ENCODE results near the gene PEX26.

The PEX26 gene

DNA sequence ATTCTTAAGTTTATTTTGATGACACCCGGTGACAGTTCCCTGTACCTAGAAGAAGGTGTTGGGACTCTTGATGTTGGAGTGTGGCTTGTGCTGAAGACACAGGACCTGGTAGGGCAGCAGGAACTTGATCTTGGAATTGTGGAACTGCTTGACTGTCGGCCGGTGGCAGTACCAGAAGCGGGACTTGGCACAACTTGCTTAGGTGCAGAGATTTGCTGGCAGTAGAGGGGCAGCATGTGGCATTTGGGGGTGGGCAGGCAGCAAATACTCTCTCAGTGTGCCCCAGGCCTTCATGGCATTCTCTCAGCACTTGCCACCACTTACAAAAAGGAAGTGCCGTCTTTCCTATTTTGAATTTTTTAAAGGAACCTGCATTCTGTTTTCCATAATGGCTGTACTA lies 3.6 kb downstream of the PEX26 start:
- no peak for DNase-seq (ENCODE audit: low read depth)
- TF ChIP-seq, protein P1, sequence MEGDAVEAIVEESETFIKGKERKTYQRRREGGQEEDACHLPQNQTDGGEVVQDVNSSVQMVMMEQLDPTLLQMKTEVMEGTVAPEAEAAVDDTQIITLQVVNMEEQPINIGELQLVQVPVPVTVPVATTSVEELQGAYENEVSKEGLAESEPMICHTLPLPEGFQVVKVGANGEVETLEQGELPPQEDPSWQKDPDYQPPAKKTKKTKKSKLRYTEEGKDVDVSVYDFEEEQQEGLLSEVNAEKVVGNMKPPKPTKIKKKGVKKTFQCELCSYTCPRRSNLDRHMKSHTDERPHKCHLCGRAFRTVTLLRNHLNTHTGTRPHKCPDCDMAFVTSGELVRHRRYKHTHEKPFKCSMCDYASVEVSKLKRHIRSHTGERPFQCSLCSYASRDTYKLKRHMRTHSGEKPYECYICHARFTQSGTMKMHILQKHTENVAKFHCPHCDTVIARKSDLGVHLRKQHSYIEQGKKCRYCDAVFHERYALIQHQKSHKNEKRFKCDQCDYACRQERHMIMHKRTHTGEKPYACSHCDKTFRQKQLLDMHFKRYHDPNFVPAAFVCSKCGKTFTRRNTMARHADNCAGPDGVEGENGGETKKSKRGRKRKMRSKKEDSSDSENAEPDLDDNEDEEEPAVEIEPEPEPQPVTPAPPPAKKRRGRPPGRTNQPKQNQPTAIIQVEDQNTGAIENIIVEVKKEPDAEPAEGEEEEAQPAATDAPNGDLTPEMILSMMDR (conservative IDR thresholded peaks at IDR 0.05; ENCODE audit: low read length): no peak
- H3K4me3 ChIP-seq (ENCODE audit: low read length): no peak overlapping the region

DNA sequence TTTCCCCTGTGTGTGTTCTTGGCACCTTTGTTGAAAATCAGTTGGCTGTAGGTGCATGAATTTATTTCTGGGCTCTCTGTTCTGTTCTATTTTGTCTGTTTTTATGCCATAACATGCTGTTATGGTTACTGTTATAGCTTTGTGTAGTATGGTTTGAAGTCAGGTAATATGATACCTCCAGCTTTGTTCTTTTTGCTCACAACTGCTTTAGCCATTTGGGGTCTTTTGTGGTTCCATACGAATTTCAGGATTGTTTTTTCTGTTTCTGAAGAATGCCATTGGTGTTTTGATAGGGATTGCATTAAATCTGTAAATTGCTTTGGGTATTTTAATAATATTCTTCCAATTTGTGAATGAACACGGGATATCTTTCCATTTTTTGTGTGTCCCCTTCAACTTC lies 4.7 kb downstream of the PEX26 start:
- TF ChIP-seq, protein P1 (conservative IDR thresholded peaks at IDR 0.05; ENCODE audit: low read length): no peak
- DNase-seq (ENCODE audit: low read depth): no peak
- H3K4me3 ChIP-seq (ENCODE audit: low read length): no peak overlapping the region

DNA sequence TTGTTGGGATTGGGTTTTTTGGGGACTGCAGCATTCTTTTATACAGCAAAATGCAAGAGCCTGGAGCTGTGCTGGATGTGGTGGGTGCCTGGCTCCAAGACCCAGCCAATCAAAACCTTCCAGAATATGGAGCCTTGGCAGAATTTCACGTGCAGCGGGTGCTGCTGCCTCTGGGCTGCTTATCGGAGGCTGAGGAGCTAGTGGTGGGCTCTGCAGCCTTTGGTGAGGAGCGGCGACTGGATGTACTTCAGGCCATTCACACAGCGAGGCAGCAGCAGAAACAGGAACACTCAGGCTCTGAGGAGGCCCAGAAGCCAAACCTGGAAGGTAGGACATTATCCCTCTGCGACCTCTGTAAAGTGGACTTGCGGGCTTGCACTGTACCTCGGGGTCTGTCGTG lies 5.6 kb downstream of the PEX26 start:
- TF ChIP-seq, protein P1 (conservative IDR thresholded peaks at IDR 0.05; ENCODE audit: low read length): no peak
- DNase-seq (ENCODE audit: low read depth): no peak
- no peak overlapping the region for H3K4me3 ChIP-seq (ENCODE audit: low read length)

DNA sequence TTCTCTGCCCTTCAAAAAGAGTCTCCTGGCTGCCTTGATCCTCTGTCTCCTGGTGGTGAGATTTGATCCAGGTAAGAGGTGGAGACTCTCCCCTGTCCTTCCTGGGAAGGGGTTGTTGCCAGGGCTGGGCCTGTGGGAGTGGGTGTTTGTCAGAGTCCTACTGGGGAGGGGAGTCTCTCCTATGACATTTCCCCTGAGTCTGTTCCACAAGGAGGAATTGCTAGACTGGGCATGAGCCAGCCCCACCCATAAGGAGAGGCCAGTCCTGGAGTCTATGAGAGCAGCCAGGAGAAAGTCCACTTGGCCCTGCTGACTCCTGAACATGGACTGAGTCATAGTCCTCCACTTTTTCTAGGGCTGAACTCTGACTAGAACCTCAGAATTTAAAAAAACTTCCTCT lies 7.4 kb downstream of the PEX26 start:
- no peak overlapping the region for H3K4me3 ChIP-seq (ENCODE audit: low read length)
- no peak for DNase-seq (ENCODE audit: low read depth)
- TF ChIP-seq, protein P1 (conservative IDR thresholded peaks at IDR 0.05; ENCODE audit: low read length): no peak

DNA sequence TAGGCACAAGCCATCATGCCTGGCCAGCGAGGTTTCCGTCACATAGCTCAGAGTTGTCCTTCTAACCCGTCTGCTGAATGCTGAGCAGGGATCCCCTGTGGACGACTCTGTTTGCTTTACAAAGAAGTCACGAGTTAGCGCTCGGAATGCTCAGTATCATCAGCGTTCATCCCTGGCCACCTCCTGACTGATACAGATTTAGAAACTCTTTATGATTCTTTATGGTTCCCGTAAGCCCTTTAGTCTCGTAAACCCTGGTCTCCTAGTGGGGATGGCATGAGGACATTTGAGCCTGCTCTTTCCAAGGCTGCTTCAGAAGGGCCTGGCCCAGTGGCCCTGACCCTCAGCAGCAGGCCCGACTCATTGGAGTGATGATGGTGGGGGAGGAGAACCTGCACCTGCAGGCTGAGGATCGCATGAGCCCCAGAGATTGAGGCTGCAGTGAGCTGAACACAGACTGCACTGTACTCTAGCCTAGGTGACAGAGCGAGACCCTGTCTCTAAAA lies 9.6 kb downstream of the PEX26 start:
- TF ChIP-seq, protein P1 (conservative IDR thresholded peaks at IDR 0.05; ENCODE audit: low read length): no peak
- H3K4me3 ChIP-seq (ENCODE audit: low read length): no peak overlapping the region

DNA sequence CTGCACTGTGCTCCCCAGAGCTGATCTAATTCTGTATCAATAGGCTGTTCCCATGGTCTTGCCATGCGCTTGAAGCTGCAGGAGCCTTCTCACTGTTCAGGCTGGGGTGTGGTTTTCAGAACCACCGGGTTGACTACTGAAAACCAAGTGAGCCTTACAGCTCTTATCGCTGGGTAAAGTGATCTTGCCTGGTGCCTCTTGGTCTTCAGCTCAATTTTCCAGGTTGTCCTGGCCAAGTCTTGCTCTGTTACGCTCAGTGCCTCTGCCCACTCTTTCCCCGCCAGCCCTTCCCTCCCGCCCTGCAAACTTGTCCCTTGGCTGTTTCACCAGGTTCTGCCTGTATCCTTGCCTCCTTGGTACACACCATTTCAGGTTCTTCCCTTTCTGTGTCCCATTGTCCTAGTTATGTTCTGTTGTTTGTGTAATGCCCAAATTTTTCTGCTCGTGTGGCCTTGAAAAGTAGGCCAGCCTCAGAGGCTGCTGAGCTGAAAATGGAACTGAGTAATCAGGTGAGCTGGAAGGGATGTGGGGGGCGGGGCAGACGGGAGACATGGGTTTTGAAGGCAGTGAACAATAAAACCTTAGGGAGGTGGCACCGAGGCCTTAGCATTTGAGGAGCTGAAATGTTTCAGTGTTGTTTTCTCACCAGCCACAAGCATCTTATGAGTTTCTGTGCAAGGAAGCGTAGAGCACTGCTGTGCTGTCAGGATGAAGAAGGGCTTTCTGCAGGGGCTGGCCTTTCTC lies 11.2 kb downstream of the PEX26 start:
- DNase-seq (ENCODE audit: low read depth): no peak
- TF ChIP-seq, protein P1 (conservative IDR thresholded peaks at IDR 0.05; ENCODE audit: low read length): no peak
- H3K4me3 ChIP-seq (ENCODE audit: low read length): no peak overlapping the region

More for the DNA sequence above, 9.6 kb downstream of the PEX26 start:
- DNase-seq (ENCODE audit: low read depth): no peak

DNA sequence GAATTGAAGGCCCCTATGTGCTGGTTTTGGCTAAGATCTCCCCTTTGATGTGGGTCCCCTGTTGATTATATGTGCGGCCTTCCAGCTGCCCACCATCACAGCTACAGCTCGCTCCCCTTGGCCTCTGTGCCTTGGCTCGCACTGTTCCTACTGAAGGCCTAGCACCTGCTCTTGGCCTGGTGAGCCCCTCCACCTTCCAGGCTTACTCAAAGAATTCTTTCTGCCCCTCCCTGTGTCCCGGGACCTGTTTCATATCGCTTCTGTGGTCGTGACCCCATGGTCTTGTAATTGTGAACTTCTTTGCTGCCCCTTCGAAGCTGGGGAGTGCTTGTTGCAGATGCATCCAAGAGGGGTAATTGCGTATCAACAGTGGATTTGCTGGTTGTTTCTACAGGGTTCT lies 12.5 kb downstream of the PEX26 start:
- DNase-seq (ENCODE audit: low read depth): no peak
- TF ChIP-seq, protein P1 (conservative IDR thresholded peaks at IDR 0.05; ENCODE audit: low read length): no peak

More for the DNA sequence above, 12.5 kb downstream of the PEX26 start:
- no peak overlapping the region for H3K4me3 ChIP-seq (ENCODE audit: low read length)

Data from AG10803 (cell line).